Tibial nerve (tissue), 3 donors: ENCODE results near the gene POMGNT2.

ENCODE experiments used
- CTCF ChIP-seq, 5 experiments: fragments of 200-600 bp in 3 of 5; fragments of 450-650 bp in 2 of 5; sonication (generic) in 3 of 5; IDR thresholded peaks; one replicate each; pipeline ENCODE4 v1.5.1; 2016 to 2019; ENCODE audit warnings: antibody characterized with exemption in 5 of 5, mild to moderate bottlenecking in 3 of 5, moderate library complexity in 2 of 5
- POLR2A ChIP-seq, 2 donors: fragments of 450-650 bp; IDR thresholded peaks; one replicate each; pipeline ENCODE4 v1.6.1; 2017; ENCODE audit warnings: antibody characterized with exemption in 2 of 2, mild to moderate bottlenecking in 2 of 2, moderate library complexity in 2 of 2

- TF ChIP-seq CTCF (IDR thresholded peaks at IDR 0.05) (no peak), POLR2A (IDR thresholded peaks at IDR 0.05) (no peak)
These were observed 9.1 kb downstream of the POMGNT2 start for GRCh38 chr3:43096761-43097160.
